Fibroblast of pulmonary artery (primary cell): ENCODE data around the gene C1orf226.

Experiments
- DNase-seq: peaks from one replicate; pipeline ENCODE4 v3.0.0-alpha.2; 2010; ENCODE audit warnings: low read depth
- H3K4me3 ChIP-seq: replicated peaks from 2 replicates; pipeline ENCODE4 v1.5.1; 2011; ENCODE audit warnings: low read depth, mild to moderate bottlenecking, control low read depth, low read length, moderate library complexity
- CTCF ChIP-seq: IDR thresholded peaks from 2 replicates; pipeline ENCODE4 v1.5.1; 2011; ENCODE audit warnings: mild to moderate bottlenecking, control low read depth, low read length, inconsistent platforms; ENCODE audit errors: missing control alignments

C1orf226 gene

GRCh38 chr1:162404550-162405160 lies 23.1 kb downstream of the C1orf226 start:
- TF ChIP-seq CTCF = no peak
- peak; percentile 68 for DNase-seq
- no peak overlapping the region for H3K4me3 ChIP-seq

GRCh38 chr1:162405800-162406199 lies 24.3 kb downstream of the C1orf226 start:
- H3K4me3 ChIP-seq = no peak overlapping the region
- TF ChIP-seq CTCF = no peak
- no peak for DNase-seq

- TF ChIP-seq CTCF = no peak
- no peak for DNase-seq
These were observed 25.3 kb downstream of the C1orf226 start for GRCh38 chr1:162406811-162407210.

GRCh38 chr1:162407539-162407938 lies 26.0 kb downstream of the C1orf226 start:
- DNase-seq = no peak
- TF ChIP-seq CTCF = no peak
- no peak overlapping the region for H3K4me3 ChIP-seq

More at GRCh38 chr1:162406811-162407210, 25.3 kb downstream of the C1orf226 start:
- no peak overlapping the region for H3K4me3 ChIP-seq

GRCh38 chr1:162412002-162412401 lies 30.5 kb downstream of the C1orf226 start, which contains the start of gene SH2D1B:
TSS of gene SH2D1B (minus strand) at chr1:162412136. CDS start at chr1:162412016, 120 bp downstream.
- H3K4me3 ChIP-seq = no peak within 1 kb of the TSS
- DNase-seq = no peak
- TF ChIP-seq CTCF = no peak

- TF ChIP-seq CTCF = no peak
- no peak overlapping the region for H3K4me3 ChIP-seq
- DNase-seq = no peak
These were observed 34.7 kb downstream of the C1orf226 start for GRCh38 chr1:162416215-162416614.

- H3K4me3 ChIP-seq = no peak overlapping the region
- no peak for DNase-seq
- no peak for TF ChIP-seq CTCF
These were observed 35.4 kb downstream of the C1orf226 start for GRCh38 chr1:162416909-162417308.
